Keratinocyte (primary cell): ENCODE measurements around the gene ZFYVE9. TPM values are rescaled to one million over a fixed set of nuclear protein-coding genes. Genes with fewer than 3 reads are reported as not detected.

Experiments used
- DNase-seq: peaks from one replicate; pipeline ENCODE4 v3.0.0-alpha.2; 2011; ENCODE audit warnings: low read depth, missing footprints, low spot score
- FAIRE-seq: peaks from 2 replicates; lab custom pipeline; 2011; peaks lifted over from hg19 to GRCh38; lab: Jason Lieb, UNC
- H2AFZ ChIP-seq: 2 replicates; pipeline ENCODE4 v1.6.0; 2012; ENCODE audit warnings: low read length, control low read depth, inconsistent platforms; ENCODE audit not compliant: control insufficient read depth
- H3K27ac ChIP-seq: 2 replicates; pipeline ENCODE4 v1.5.1; 2011; ENCODE audit warnings: low read length; ENCODE audit not compliant: control insufficient read depth, insufficient read depth
- H3K27me3 ChIP-seq: 3 replicates; pipeline ENCODE4 v1.6.0; 2011; ENCODE audit warnings: low read length; ENCODE audit not compliant: control insufficient read depth, insufficient read depth; ENCODE audit errors: extremely low read depth
- H3K36me3 ChIP-seq, 2 experiments: 2 replicates in 1 of 2; 3 replicates in 1 of 2; pipeline ENCODE4 v1.5.1; 2011; ENCODE audit warnings: low read length in 2 of 2, mild to moderate bottlenecking in 1 of 2; ENCODE audit not compliant: control insufficient read depth in 2 of 2, insufficient read depth in 2 of 2; ENCODE audit errors: extremely low read depth in 1 of 2
- H3K4me1 ChIP-seq: 3 replicates; pipeline ENCODE4 v1.5.1; 2011; ENCODE audit warnings: low read length; ENCODE audit not compliant: control insufficient read depth, insufficient read depth; ENCODE audit errors: extremely low read depth
- H3K4me2 ChIP-seq: 3 replicates; pipeline ENCODE4 v1.6.0; 2011; ENCODE audit warnings: low read depth, low read length; ENCODE audit not compliant: control insufficient read depth, insufficient read depth; ENCODE audit errors: extremely low read depth
- H3K4me3 ChIP-seq, 3 experiments: fragments of 200-600 bp in 1 of 3; sonication (generic) in 1 of 3; 2 replicates in 2 of 3; 3 replicates in 1 of 3; pipeline ENCODE4 v1.5.1; 2011 to 2016; ENCODE audit warnings: low read length in 3 of 3, mild to moderate bottlenecking in 3 of 3, control low read depth in 2 of 3, inconsistent platforms in 1 of 3, low read depth in 1 of 3, mixed read lengths in 1 of 3, mixed run types in 1 of 3, moderate library complexity in 1 of 3; ENCODE audit not compliant: control insufficient read depth in 2 of 3, insufficient read depth in 2 of 3; ENCODE audit errors: extremely low read depth in 1 of 3
- H3K79me2 ChIP-seq: 2 replicates; pipeline ENCODE4 v1.6.0; 2012; ENCODE audit warnings: low read length; ENCODE audit not compliant: control insufficient read depth, insufficient read depth
- H3K9ac ChIP-seq: 3 replicates; pipeline ENCODE4 v1.6.0; 2011; ENCODE audit warnings: low read length; ENCODE audit not compliant: control insufficient read depth, insufficient read depth; ENCODE audit errors: extremely low read depth
- H3K9me1 ChIP-seq: 3 replicates; pipeline ENCODE4 v1.6.0; 2011; ENCODE audit warnings: low read length; ENCODE audit not compliant: control insufficient read depth, insufficient read depth; ENCODE audit errors: extremely low read depth
- H3K9me3 ChIP-seq: 2 replicates; pipeline ENCODE4 v1.5.1; 2012; ENCODE audit warnings: low read depth, low read length; ENCODE audit not compliant: control insufficient read depth
- H4K20me1 ChIP-seq: 3 replicates; pipeline ENCODE4 v1.6.0; 2011; ENCODE audit warnings: low read length; ENCODE audit not compliant: control insufficient read depth, insufficient read depth; ENCODE audit errors: extremely low read depth
- CTCF ChIP-seq, 3 experiments: IDR thresholded peaks in 1 of 3; conservative IDR thresholded peaks in 1 of 3; optimal IDR thresholded peaks in 1 of 3; 2 replicates in 2 of 3; 3 replicates in 1 of 3; pipeline versions ENCODE3 to v1.5.1; 2011; ENCODE audit warnings: low read length in 3 of 3, mild to moderate bottlenecking in 3 of 3, moderate library complexity in 2 of 3, control low read depth in 1 of 3, inconsistent platforms in 1 of 3; ENCODE audit not compliant: insufficient read depth in 2 of 3; ENCODE audit errors: extremely low read depth in 1 of 3
- EZH2 ChIP-seq: IDR thresholded peaks from one replicate; pipeline ENCODE4 v1.6.1; 2012; ENCODE audit warnings: inconsistent platforms, mild to moderate bottlenecking, low read length, moderate library complexity
- dilution Hi-C: fragments of 300-500 bp; cut with MboI; formaldehyde crosslinking; loops from one replicate; pipeline ENCODE4 v1.7.0; 2020; ENCODE audit warnings: low sequenced_read_pairs; ENCODE audit not compliant: extremely low pct_ligation_motif_present
- polyA plus RNA-seq, 5 experiments: library from polyadenylated mRNA; depleted of rRNA in 3 of 5; stranded (reverse) in 3 of 5; stranded (forward) in 1 of 5; unstranded in 1 of 5; fragments of >200 nt; gene quantifications; 1 replicate in 1 of 5; 2 replicates in 3 of 5; 3 replicates in 1 of 5; pipeline versions ENCODE4 v1.2.1 to v1.2.3, GENCODE V29; 2011 to 2012; ENCODE audit warnings: missing spikeins in 2 of 5, low read depth in 1 of 5, low replicate concordance in 1 of 5

ZFYVE9 gene
- polyA plus RNA-seq, 1 donor (not counting 4 experiments of a cell fraction or from before 2014, with no cell fraction given) = 27.7 TPM

GRCh38 chr1:52234708-52235107 is 92.8 kb downstream of the ZFYVE9 start:
- H3K27me3 ChIP-seq = no peaks in the 10 kb centered on the region
- no peak overlapping the region for H2AFZ ChIP-seq
- FAIRE-seq (no peak), DNase-seq (no peak)
- no peak overlapping the region for H3K27ac ChIP-seq
- H3K36me3 ChIP-seq = peaks cover 0 to 3% of the 10 kb centered on the region in 2 experiments
- H3K9me1 ChIP-seq = no peaks in the 10 kb centered on the region
- TF ChIP-seq CTCF (optimal IDR thresholded peaks at IDR 0.05 in 1 of 3, IDR thresholded peaks at IDR 0.05 in 1 of 3, conservative IDR thresholded peaks at IDR 0.05 in 1 of 3; ENCODE audit: extremely low read depth in 1 of 3, insufficient read depth in 2 of 3, low read length in 3 of 3) (no peak), EZH2 (no peak)
- no peak overlapping the region for H3K9ac ChIP-seq
- dilution Hi-C loops = no loop called here
- no peak overlapping the region for H3K4me3 ChIP-seq
- H3K9me3 ChIP-seq = no peaks in the 10 kb centered on the region
- H3K4me2 ChIP-seq = no peak overlapping the region
- peaks cover 2% of the 10 kb centered on the region for H3K79me2 ChIP-seq
- no peaks in the 10 kb centered on the region for H4K20me1 ChIP-seq
- peaks cover 26% of the 10 kb centered on the region for H3K4me1 ChIP-seq

- H3K79me2 ChIP-seq = no peaks in the 10 kb centered on the region
- H2AFZ ChIP-seq = no peak overlapping the region
- H3K4me1 ChIP-seq = peaks cover 31% of the 10 kb centered on the region
- no peak overlapping the region for H3K4me2 ChIP-seq
- H3K4me3 ChIP-seq = no peak overlapping the region
- FAIRE-seq (no peak), DNase-seq (no peak)
- no peak overlapping the region for H3K27ac ChIP-seq
- H3K9me3 ChIP-seq = no peaks in the 10 kb centered on the region
- dilution Hi-C loops = no loop called here
- H3K9me1 ChIP-seq = no peaks in the 10 kb centered on the region
- no peaks in the 10 kb centered on the region for H3K27me3 ChIP-seq
- H3K36me3 ChIP-seq = peaks cover 0 to 3% of the 10 kb centered on the region in 2 experiments
- H4K20me1 ChIP-seq = no peaks in the 10 kb centered on the region
- no peak for TF ChIP-seq CTCF (optimal IDR thresholded peaks at IDR 0.05 in 1 of 3, IDR thresholded peaks at IDR 0.05 in 1 of 3, conservative IDR thresholded peaks at IDR 0.05 in 1 of 3; ENCODE audit: extremely low read depth in 1 of 3, insufficient read depth in 2 of 3, low read length in 3 of 3)
- no peak for TF ChIP-seq EZH2
- no peak overlapping the region for H3K9ac ChIP-seq
Observed at GRCh38 chr1:52235646-52236045, 93.8 kb downstream of the ZFYVE9 start.
